K562 (cell line): ENCODE data around the gene MED12. TPM values are rescaled to one million over a fixed set of nuclear protein-coding genes. Genes with fewer than 3 reads are reported as not detected.
A peak's percentile ranks its signal among the peaks of the same experiment; 100 is the strongest.

ENCODE experiments used
- MGA ChIP-seq: fragments of 450-650 bp; IDR thresholded peaks from 2 replicates; pipeline ENCODE4 v1.6.1; 2016; ENCODE audit warnings: mild to moderate bottlenecking, moderate library complexity
- NR2C2 ChIP-seq, 2 experiments: fragments of 200-800 bp in 1 of 2; sonication (Bioruptor generic) in 1 of 2; sonication (generic) in 1 of 2; formaldehyde crosslinking in 1 of 2; IDR thresholded peaks; 2 replicates each; pipeline versions ENCODE4 v1.6.1 to v1.8.0; 2016 to 2022; ENCODE audit warnings: mild to moderate bottlenecking in 1 of 2, missing compliant biosample characterization in 1 of 2, missing genetic modification characterization in 1 of 2, missing genetic modification reagents in 1 of 2
- PBX2 ChIP-seq, 2 experiments: IDR thresholded peaks in 1 of 2; conservative IDR thresholded peaks in 1 of 2; 2 replicates each; pipeline ENCODE4 v1.6.1; 2016; ENCODE audit warnings: low read depth in 2 of 2, mild to moderate bottlenecking in 1 of 2, missing compliant biosample characterization in 1 of 2, missing genetic modification characterization in 1 of 2, moderate library complexity in 1 of 2
- PHF8 ChIP-seq: fragments of 200-600 bp; sonication (generic); IDR thresholded peaks from 2 replicates; pipeline ENCODE4 v1.6.1; 2012; ENCODE audit warnings: mixed run types, mild to moderate bottlenecking, inconsistent platforms, low read length, moderate library complexity, borderline replicate concordance
- POLR2G ChIP-seq: fragments of 200-400 bp; formaldehyde crosslinking; IDR thresholded peaks from 2 replicates; pipeline ENCODE4 v1.6.1; 2017; ENCODE audit warnings: low read depth, mild to moderate bottlenecking, antibody characterized with exemption, low read length, moderate library complexity
- RBFOX2 ChIP-seq: fragments of 200-400 bp; formaldehyde crosslinking; IDR thresholded peaks from 2 replicates; pipeline ENCODE4 v1.6.1; 2017; ENCODE audit warnings: low read depth, mild to moderate bottlenecking, low read length, moderate library complexity
- VEZF1 ChIP-seq: fragments of 200-800 bp; sonication (Bioruptor generic); IDR thresholded peaks from 2 replicates; pipeline ENCODE4 v1.6.1; 2017; ENCODE audit warnings: missing genetic modification characterization, missing compliant biosample characterization
- ZNF217 ChIP-seq: sonication (generic); formaldehyde crosslinking; IDR thresholded peaks from 2 replicates; pipeline ENCODE4 v1.8.0; 2022; ENCODE audit warnings: mild to moderate bottlenecking, missing genetic modification reagents
- ZNF79 ChIP-seq: fragments of 250-450 bp; sonication (Bioruptor Pico); IDR thresholded peaks from 2 replicates; pipeline ENCODE4 v1.4.0; 2020; ENCODE audit warnings: low read depth, mild to moderate bottlenecking, moderate library complexity
- polyA plus RNA-seq, 8 experiments: library from polyadenylated mRNA; depleted of rRNA in 4 of 8; stranded (reverse) in 5 of 8; unstranded in 3 of 8; fragments of >200 nt; fragmentation: Nextera tagmentation in 2 of 8; fragmentation: Illumina TruSeq in 1 of 8; extraction: Ambion mirVana in 2 of 8; extraction: Trizol in 1 of 8; gene quantifications; 2 replicates each; pipeline versions ENCODE4 v1.2.1 to v1.2.3, GENCODE V29; 2011 to 2014; ENCODE audit warnings: inconsistent platforms in 1 of 8, missing spikeins in 1 of 8
- total RNA-seq, 7 experiments: library from RNA; depleted of rRNA in 6 of 7; stranded (reverse); fragments of >200 nt in 6 of 7; fragmentation: Illumina TruSeq in 2 of 7; extraction: Trizol in 2 of 7; gene quantifications; 2 replicates each; pipeline versions ENCODE4 v1.2.1 to v1.2.3, GENCODE V29; 2011 to 2021; ENCODE audit warnings: low replicate concordance in 1 of 7

The MED12 gene
- total and polyA plus RNA-seq, 9 of the 15 experiments (the other 6 are each of a cell fraction or from before 2014, with no cell fraction given): 1.6 to 49.7 (median 8.6) TPM

GRCh38 chrX:71095981-71096759 lies 22.2 kb upstream of the MED12 start (continued):
- TF ChIP-seq MGA: peak; percentile 8; the same call in 1 of the 2 replicates
- TF ChIP-seq PHF8: 0 out of 2 replicates have a peak, but pooled peaks have one; percentile 26
- TF ChIP-seq PBX2 (CRISPR knock-in tag; IDR thresholded peaks at IDR 0.05; ENCODE audit: low read depth): no peak
- no peak for TF ChIP-seq PBX2 (tag; conservative IDR thresholded peaks at IDR 0.05; ENCODE audit: low read depth)
- no peak for TF ChIP-seq ZNF79 (CRISPR knock-in tag)
- 0 out of 2 replicates have a peak, but pooled peaks have one; percentile 31 for TF ChIP-seq RBFOX2
- no peak for TF ChIP-seq ZNF217 (CRISPR knock-in tag)
- TF ChIP-seq NR2C2 (CRISPR knock-in tag; IDR thresholded peaks at IDR 0.05): no peak
- 0 out of 2 replicates have a peak, but pooled peaks have one; percentile 18 for TF ChIP-seq NR2C2 (tag; IDR thresholded peaks at IDR 0.05)
- peak; percentile 93 for TF ChIP-seq VEZF1
- TF ChIP-seq POLR2G: peak; percentile 35; the same call in 1 of the 2 replicates
